Nephron (organoid): ENCODE results near the gene MEAK7.

Source experiments
- H3K27ac Mint-ChIP-seq, 3 experiments: 2 replicates each; pipeline ENCODE4 v1.8.0; 2020; ENCODE audit warnings: mixed read lengths in 3 of 3, mild to moderate bottlenecking in 2 of 3, moderate library complexity in 1 of 3
- H3K27me3 Mint-ChIP-seq: 2 replicates; pipeline ENCODE4 v1.8.0; 2021; ENCODE audit warnings: low read depth, mild to moderate bottlenecking, moderate library complexity, mixed read lengths
- H3K36me3 Mint-ChIP-seq: 2 replicates; pipeline ENCODE4 v1.8.0; 2020; ENCODE audit warnings: low read depth, mixed read lengths
- H3K4me1 Mint-ChIP-seq: 2 replicates; pipeline ENCODE4 v1.8.0; 2020; ENCODE audit warnings: mixed read lengths
- H3K4me3 Mint-ChIP-seq, 3 experiments: 2 replicates each; pipeline ENCODE4 v1.8.0; 2020; ENCODE audit warnings: mild to moderate bottlenecking in 3 of 3, mixed read lengths in 3 of 3, moderate library complexity in 2 of 3
- H3K9me3 Mint-ChIP-seq: 2 replicates; pipeline ENCODE4 v1.8.0; 2020; ENCODE audit warnings: mixed read lengths
- CTCF ChIP-seq, 3 experiments: fragments of 200-600 bp; sonication (generic); IDR thresholded peaks; one replicate each; pipeline ENCODE4 v1.5.0; 2021; ENCODE audit warnings: antibody characterized with exemption in 3 of 3; ENCODE audit not compliant: unreplicated experiment in 3 of 3

MEAK7 gene

GRCh38 chr16:84461413-84462295, 42.8 kb downstream of the MEAK7 start:
- Mint-ChIP-seq H3K9me3 (peaks cover 12% of the 10 kb centered on the region), H3K4me3 (no peak overlapping the region), H3K27me3 (peaks cover 3% of the 10 kb centered on the region), H3K36me3 (peaks cover 47% of the 10 kb centered on the region), H3K27ac (no peak overlapping the region), H3K4me1 (peaks cover 23% of the 10 kb centered on the region)
- TF ChIP-seq CTCF (IDR thresholded peaks at IDR 0.05; ENCODE audit: unreplicated experiment in 3 of 3): no peak

GRCh38 chr16:84461029-84461412, 43.4 kb downstream of the MEAK7 start:
- TF ChIP-seq CTCF (IDR thresholded peaks at IDR 0.05; ENCODE audit: unreplicated experiment in 3 of 3): no peak
- Mint-ChIP-seq H3K9me3 (peaks cover 6% of the 10 kb centered on the region), H3K4me3 (no peak overlapping the region), H3K27ac (no peak overlapping the region), H3K27me3 (peaks cover 3% of the 10 kb centered on the region), H3K4me1 (peaks cover 23% of the 10 kb centered on the region), H3K36me3 (peaks cover 41% of the 10 kb centered on the region)

GRCh38 chr16:84460406-84461028, 43.9 kb downstream of the MEAK7 start:
- peaks cover 23% of the 10 kb centered on the region for H3K4me1 Mint-ChIP-seq
- H3K27ac Mint-ChIP-seq: no peak overlapping the region
- peaks cover 3% of the 10 kb centered on the region for H3K27me3 Mint-ChIP-seq
- H3K9me3 Mint-ChIP-seq: peaks cover 3% of the 10 kb centered on the region
- TF ChIP-seq CTCF (IDR thresholded peaks at IDR 0.05; ENCODE audit: unreplicated experiment in 3 of 3): no peak
- no peak overlapping the region for H3K4me3 Mint-ChIP-seq
- H3K36me3 Mint-ChIP-seq: peaks cover 36% of the 10 kb centered on the region

- H3K4me1 Mint-ChIP-seq: peaks cover 23% of the 10 kb centered on the region
- peaks cover 3% of the 10 kb centered on the region for H3K9me3 Mint-ChIP-seq
- H3K4me3 Mint-ChIP-seq: no peak overlapping the region
- peaks cover 3% of the 10 kb centered on the region for H3K27me3 Mint-ChIP-seq
- H3K27ac Mint-ChIP-seq: no peak overlapping the region
- H3K36me3 Mint-ChIP-seq: peaks cover 32% of the 10 kb centered on the region
- TF ChIP-seq CTCF (IDR thresholded peaks at IDR 0.05; ENCODE audit: unreplicated experiment in 3 of 3): no peak
These were observed 44.5 kb downstream of the MEAK7 start for GRCh38 chr16:84459941-84460405.

- Mint-ChIP-seq H3K27me3 (peaks cover 3% of the 10 kb centered on the region), H3K4me3 (no peak overlapping the region), H3K36me3 (peaks cover 28% of the 10 kb centered on the region), H3K9me3 (peaks cover 3% of the 10 kb centered on the region), H3K4me1 (peaks cover 23% of the 10 kb centered on the region), H3K27ac (no peak overlapping the region)
- TF ChIP-seq CTCF (IDR thresholded peaks at IDR 0.05; ENCODE audit: unreplicated experiment in 3 of 3): no peak
These were observed 44.9 kb downstream of the MEAK7 start for GRCh38 chr16:84459533-84459894.
